BJ (cell line): ENCODE results near the gene SIDT1. TPM values are rescaled to one million over a fixed set of nuclear protein-coding genes. Genes with fewer than 3 reads are reported as not detected.

Experiments
- CTCF ChIA-PET: fragments of 350-600 bp; formaldehyde crosslinking; extraction: SDS; loops from one replicate; lab custom pipeline; 2021; ENCODE audit warnings: antibody characterized with exemption, inconsistent platforms; lab: Yijun Ruan, JAX
- POLR2A ChIA-PET: fragments of 300-600 bp; sonication (Branson Sonifier 250); formaldehyde crosslinking; extraction: SDS; loops from one replicate; lab custom pipeline; 2021; ENCODE audit warnings: antibody characterized with exemption; lab: Charles Lee
- DNase-seq: peaks from one replicate; pipeline ENCODE4 v3.0.0-alpha.2; 2011; ENCODE audit warnings: low read depth
- H3K27me3 ChIP-seq: 2 replicates; pipeline ENCODE4 v1.6.0; 2011; ENCODE audit warnings: low read length; ENCODE audit not compliant: control insufficient read depth, insufficient read depth
- H3K36me3 ChIP-seq: 2 replicates; pipeline ENCODE4 v1.5.1; 2011; ENCODE audit warnings: low read length; ENCODE audit not compliant: control insufficient read depth, insufficient read depth
- H3K4me3 ChIP-seq: 2 replicates; pipeline ENCODE4 v1.5.1; 2011; ENCODE audit warnings: low read depth, mild to moderate bottlenecking, control low read depth, low read length
- CTCF ChIP-seq: IDR thresholded peaks from 2 replicates; pipeline ENCODE4 v1.5.1; 2011; ENCODE audit warnings: low read depth, mild to moderate bottlenecking, control low read depth, inconsistent platforms, low read length, moderate library complexity; ENCODE audit not compliant: insufficient read depth
- polyA plus RNA-seq: library from polyadenylated mRNA; depleted of rRNA; stranded (reverse); fragments of >200 nt; gene quantifications from 2 replicates; pipeline ENCODE4 v1.2.3, GENCODE V29; 2011

The SIDT1 gene
- polyA plus RNA-seq, 1 experiment: not detected

GRCh38 chr3:113638910-113639309, 106.6 kb downstream of the SIDT1 start:
- Histone ChIP-seq H3K27me3 (no peaks in the 10 kb centered on the region), H3K36me3 (no peaks in the 10 kb centered on the region), H3K4me3 (no peak overlapping the region)
- no peak for DNase-seq
- POLR2A ChIA-PET: no interaction called here
- CTCF ChIA-PET: no interaction called here
- TF ChIP-seq CTCF: no peak

DNA sequence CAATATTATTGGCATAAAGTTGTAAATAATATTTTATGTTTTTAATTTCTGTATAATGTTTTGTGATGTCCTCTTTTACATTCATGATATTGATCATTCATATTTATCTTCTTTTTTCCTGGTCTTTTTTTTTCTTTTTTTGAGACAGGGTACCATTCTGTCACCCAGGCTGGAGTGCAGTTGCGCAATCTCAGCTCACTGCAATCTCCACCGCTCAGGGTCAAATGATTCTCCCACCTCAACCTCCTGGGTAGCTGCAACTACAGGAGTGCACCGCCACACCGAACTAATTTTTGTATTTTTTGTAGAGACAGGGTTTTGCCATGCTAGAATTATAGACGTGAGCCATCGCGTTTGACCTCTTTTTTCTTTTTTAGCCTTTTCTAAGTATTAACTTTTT, 111.2 kb downstream of the SIDT1 start:
- ChIA-PET POLR2A (no interaction called here), CTCF (no interaction called here)
- Histone ChIP-seq H3K4me3 (no peak overlapping the region), H3K27me3 (no peaks in the 10 kb centered on the region), H3K36me3 (no peaks in the 10 kb centered on the region)
- TF ChIP-seq CTCF: no peak
- DNase-seq: no peak

DNA sequence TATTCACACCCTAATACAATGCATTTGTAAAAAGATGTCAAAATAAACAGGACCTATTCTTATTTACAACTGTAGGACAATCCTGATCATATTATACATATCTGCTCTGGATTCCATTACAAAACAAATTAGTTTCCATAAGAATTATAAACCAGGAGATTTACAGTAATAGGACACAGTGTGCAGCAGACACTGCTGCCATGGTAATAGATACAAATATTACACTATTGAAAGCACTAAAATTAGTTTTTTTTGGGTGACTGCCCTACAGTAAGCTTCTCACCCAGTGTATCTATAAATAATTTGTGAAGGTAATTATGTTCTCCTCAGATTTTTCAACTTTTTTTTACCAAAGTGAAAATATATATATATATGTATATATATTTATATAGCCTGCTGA, 116.2 kb downstream of the SIDT1 start:
- Histone ChIP-seq H3K36me3 (no peaks in the 10 kb centered on the region), H3K27me3 (no peaks in the 10 kb centered on the region), H3K4me3 (no peak overlapping the region)
- POLR2A ChIA-PET: no interaction called here
- TF ChIP-seq CTCF: no peak
- CTCF ChIA-PET: interaction anchor here (1.3 kb wide), 1 partner anchor 18 kb away, joined by 4 read pairs; no protein-coding TSS in a partner anchor
- no peak for DNase-seq

- no peak for DNase-seq
- Histone ChIP-seq H3K36me3 (no peaks in the 10 kb centered on the region), H3K27me3 (no peaks in the 10 kb centered on the region), H3K4me3 (no peak overlapping the region)
- TF ChIP-seq CTCF: no peak
- ChIA-PET POLR2A (no interaction called here), CTCF (interaction anchor here (1.3 to 1.4 kb wide), 2 partner anchors 12 to 19 kb away, joined by 4 read pairs; no protein-coding TSS in a partner anchor)
These were observed 117.0 kb downstream of the SIDT1 start for GRCh38 chr3:113649174-113649845.

DNA sequence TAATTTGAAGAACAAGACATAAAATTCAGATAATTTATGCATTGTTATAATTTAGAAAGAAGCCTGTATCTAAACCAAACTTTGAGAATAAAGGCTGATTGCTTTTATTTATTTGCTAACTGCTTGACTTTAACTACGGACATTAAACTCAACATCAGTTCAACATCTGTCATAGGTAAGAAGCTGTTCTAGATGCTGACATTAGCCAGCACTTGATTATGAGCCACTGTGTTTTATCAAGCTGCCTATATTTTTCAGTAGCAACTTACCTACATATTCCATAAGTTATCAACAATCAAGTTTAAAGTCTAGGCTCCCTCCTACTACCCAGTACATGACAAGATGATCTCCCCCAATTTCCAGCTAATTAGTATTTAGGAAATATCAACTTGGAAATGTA, 122.0 kb downstream of the SIDT1 start:
- no peak for DNase-seq
- Histone ChIP-seq H3K27me3 (no peaks in the 10 kb centered on the region), H3K36me3 (peaks cover 1% of the 10 kb centered on the region; the same call in 1 of the 2 replicates), H3K4me3 (no peak overlapping the region)
- TF ChIP-seq CTCF: no peak
- ChIA-PET CTCF (no interaction called here), POLR2A (no interaction called here)
